ENCODE data around the gene LRRTM4. TPM values are rescaled to one million over a fixed set of nuclear protein-coding genes. Genes with fewer than 3 reads are reported as not detected.

The LRRTM4 gene
- total RNA-seq, 4 donors from 2014 or later = 0.27 to 0.32 TPM; not detected in 2

GRCh38 chr2:77521548-77521891 is 656 bp downstream of the LRRTM4 start:
- intact Hi-C loops (cut with DNase I; ENCODE audit: low total_unique reads) = no loop called here
- H3K9me3 ChIP-seq = no peaks in the 10 kb centered on the region
- H3K4me3 ChIP-seq = no peak overlapping the region
- H3K27ac ChIP-seq = no peak overlapping the region
- WGBS, 2 donors (ENCODE audit: low coverage in 1 of 2) = 41 to 45% methylated on average over 5 to 7 of the region's 7 CpGs
- no peaks in the 10 kb centered on the region for H3K4me1 ChIP-seq
- peaks cover 19% of the 10 kb centered on the region for H3K27me3 ChIP-seq
- in situ Hi-C loops (cut with MboI; ENCODE audit: low pct_ligation_motif_present in 1 of 4, low pct_unique_long_range_greater_than_20kb in 1 of 4, low sequenced_read_pairs in 3 of 4) = no loop called here
- TF ChIP-seq POLR2AphosphoS5 (IDR thresholded peaks at IDR 0.05) = no peak
- no peak for TF ChIP-seq CTCF (IDR thresholded peaks at IDR 0.05)
- TF ChIP-seq EP300 (IDR thresholded peaks at IDR 0.05; ENCODE audit: low read depth) = no peak
- TF ChIP-seq POLR2A (IDR thresholded peaks at IDR 0.05) = no peak
- no peaks in the 10 kb centered on the region for H3K36me3 ChIP-seq
- no peak for DNase-seq

- Histone ChIP-seq H3K9me3 (no peaks in the 10 kb centered on the region), H3K27me3 (peaks cover 19% of the 10 kb centered on the region), H3K27ac (no peak overlapping the region), H3K4me3 (no peak overlapping the region), H3K4me1 (no peaks in the 10 kb centered on the region), H3K36me3 (no peaks in the 10 kb centered on the region)
- TF ChIP-seq EP300 (IDR thresholded peaks at IDR 0.05; ENCODE audit: low read depth) (no peak), CTCF (IDR thresholded peaks at IDR 0.05) (no peak), POLR2A (IDR thresholded peaks at IDR 0.05) (no peak), POLR2AphosphoS5 (IDR thresholded peaks at IDR 0.05) (no peak)
- intact Hi-C loops (cut with DNase I; ENCODE audit: low total_unique reads) = no loop called here
- DNase-seq = no peak
- in situ Hi-C loops (cut with MboI; ENCODE audit: low pct_ligation_motif_present in 1 of 4, low pct_unique_long_range_greater_than_20kb in 1 of 4, low sequenced_read_pairs in 3 of 4) = no loop called here
- WGBS, 2 donors (ENCODE audit: low coverage in 1 of 2) = 21% methylated on average over 7 to 9 of the region's 9 CpGs
Observed at GRCh38 chr2:77520641-77521547, 1.3 kb downstream of the LRRTM4 start.

GRCh38 chr2:77519888-77520506 is 2.2 kb downstream of the LRRTM4 start:
- no peaks in the 10 kb centered on the region for H3K9me3 ChIP-seq
- H3K27ac ChIP-seq = no peak overlapping the region
- 73 to 74% methylated on average over 6 to 7 of the region's 7 CpGs for WGBS, 2 donors (ENCODE audit: low coverage in 1 of 2)
- H3K27me3 ChIP-seq = peaks cover 19% of the 10 kb centered on the region
- intact Hi-C loops (cut with DNase I; ENCODE audit: low total_unique reads) = no loop called here
- H3K4me1 ChIP-seq = no peaks in the 10 kb centered on the region
- no peaks in the 10 kb centered on the region for H3K36me3 ChIP-seq
- in situ Hi-C loops (cut with MboI; ENCODE audit: low pct_ligation_motif_present in 1 of 4, low pct_unique_long_range_greater_than_20kb in 1 of 4, low sequenced_read_pairs in 3 of 4) = no loop called here
- no peak overlapping the region for H3K4me3 ChIP-seq
- no peak for DNase-seq
- no peak for TF ChIP-seq POLR2AphosphoS5 (IDR thresholded peaks at IDR 0.05)
- no peak for TF ChIP-seq EP300 (IDR thresholded peaks at IDR 0.05; ENCODE audit: low read depth)
- TF ChIP-seq POLR2A (IDR thresholded peaks at IDR 0.05) = no peak
- TF ChIP-seq CTCF (IDR thresholded peaks at IDR 0.05) = no peak

- Histone ChIP-seq H3K4me1 (no peaks in the 10 kb centered on the region), H3K4me3 (no peak overlapping the region), H3K27ac (no peak overlapping the region), H3K36me3 (no peaks in the 10 kb centered on the region), H3K27me3 (peaks cover 19% of the 10 kb centered on the region), H3K9me3 (no peaks in the 10 kb centered on the region)
- in situ Hi-C loops (cut with MboI; ENCODE audit: low pct_ligation_motif_present in 1 of 4, low pct_unique_long_range_greater_than_20kb in 1 of 4, low sequenced_read_pairs in 3 of 4) (no loop called here), intact Hi-C loops (cut with DNase I; ENCODE audit: low total_unique reads) (no loop called here)
- no peak for DNase-seq
- WGBS, 2 donors (ENCODE audit: low coverage in 1 of 2) = 88 to 91% methylated on average over 11 to 14 of the region's 14 CpGs
- TF ChIP-seq POLR2A (IDR thresholded peaks at IDR 0.05) = no peak
- TF ChIP-seq EP300 (IDR thresholded peaks at IDR 0.05; ENCODE audit: low read depth) = no peak
- no peak for TF ChIP-seq CTCF (IDR thresholded peaks at IDR 0.05)
- no peak for TF ChIP-seq POLR2AphosphoS5 (IDR thresholded peaks at IDR 0.05)
Observed at GRCh38 chr2:77519164-77519887, 2.9 kb downstream of the LRRTM4 start.

Measured in transverse colon (tissue), 4 donors.